HCT116 (cell line): ENCODE results near the gene CIAO2B. TPM values are rescaled to one million over a fixed set of nuclear protein-coding genes. Genes with fewer than 3 reads are reported as not detected.

Source experiments
- ATAC-seq: fragments of 200-7000 bp; cut with Tn5 transposase; 2 replicates; pipeline ENCODE4 v1.9.1; 2020; ENCODE audit warnings: mild to moderate bottlenecking, moderate library complexity
- BruUV-seq: library from RNA; stranded (reverse); fragments of 400-500 nt; replicated peaks from 2 replicates; lab custom pipeline; 2021; lab: Mats Ljungman, UMichigan
- CTCF ChIA-PET: fragments of 300-600 bp; sonication (Branson Sonifier 250); formaldehyde crosslinking; loops from one replicate; lab custom pipeline; 2021; ENCODE audit warnings: antibody characterized with exemption; lab: Charles Lee
- POLR2A ChIA-PET: fragments of 300-600, 350-600 bp; sonication (Branson Sonifier 250); formaldehyde crosslinking; loops from one replicate; lab custom pipeline; 2021; ENCODE audit warnings: antibody characterized with exemption; lab: Charles Lee
- RAD21 ChIA-PET, 2 experiments: fragments of 300-600 bp; sonication (Branson Sonifier 250); formaldehyde crosslinking; loops; one replicate each; lab custom pipeline; 2023; ENCODE audit warnings: low total read pairs in 2 of 2; ENCODE audit not compliant: uncharacterized antibody in 2 of 2, unreplicated experiment in 2 of 2, low non-redundant PET in 1 of 2; lab: Charles Lee
- DNase-seq: peaks from one replicate; pipeline ENCODE4 v3.0.0-alpha.2; 2010; ENCODE audit warnings: low read depth, low spot score
- H2AFZ ChIP-seq: fragments of 200-600 bp; shearing (Covaris generic), sonication (generic); 2 replicates; pipeline ENCODE4 v1.6.1; 2017; ENCODE audit warnings: low read depth, mixed run types, mixed read lengths, antibody characterized with exemption, low read length; ENCODE audit not compliant: poor library complexity, severe bottlenecking
- H3K27ac ChIP-seq: 2 replicates; pipeline ENCODE4 v1.5.1; 2012; ENCODE audit warnings: low read depth, low read length
- H3K27me3 ChIP-seq: fragments of 200-600 bp; sonication (generic); 2 replicates; pipeline ENCODE4 v1.6.1; 2016; ENCODE audit warnings: mixed run types, low read length, mixed read lengths; ENCODE audit not compliant: insufficient read depth
- H3K36me3 ChIP-seq, 2 experiments: fragments of 200-500 bp in 1 of 2; fragments of 200-600 bp in 1 of 2; sonication (Bioruptor generic) in 1 of 2; sonication (generic) in 1 of 2; 2 replicates each; pipeline versions ENCODE4 v1.5.1 to v1.6.1; 2014 to 2016; ENCODE audit warnings: low read length in 2 of 2, inconsistent platforms in 1 of 2, mixed read lengths in 1 of 2, mixed run types in 1 of 2; ENCODE audit not compliant: insufficient read depth in 2 of 2, control insufficient read depth in 1 of 2
- H3K4me1 ChIP-seq, 2 experiments: fragments of 200-600 bp in 1 of 2; sonication (generic) in 1 of 2; 2 replicates each; pipeline versions ENCODE4 v1.5.1 to v1.6.1; 2012 to 2017; ENCODE audit warnings: low read length in 2 of 2, inconsistent platforms in 1 of 2, mild to moderate bottlenecking in 1 of 2, mixed read lengths in 1 of 2, mixed run types in 1 of 2, moderate library complexity in 1 of 2; ENCODE audit not compliant: insufficient read depth in 2 of 2, control insufficient read depth in 1 of 2
- H3K4me2 ChIP-seq: fragments of 200-600 bp; sonication (generic); 2 replicates; pipeline ENCODE4 v1.6.1; 2017; ENCODE audit warnings: mixed run types, low read length, mixed read lengths
- H3K4me3 ChIP-seq, 2 experiments: fragments of 200-600 bp in 1 of 2; sonication (generic) in 1 of 2; replicated peaks in 1 of 2; 2 replicates each; pipeline ENCODE4 v1.5.1; 2011 to 2016; ENCODE audit warnings: low read length in 2 of 2, control low read depth in 1 of 2, low read depth in 1 of 2, mild to moderate bottlenecking in 1 of 2, mixed read lengths in 1 of 2, mixed run types in 1 of 2
- H3K79me2 ChIP-seq: fragments of 200-600 bp; sonication (generic); 2 replicates; pipeline ENCODE4 v1.6.1; 2017; ENCODE audit warnings: mild to moderate bottlenecking, mixed run types, low read length, moderate library complexity, mixed read lengths; ENCODE audit not compliant: insufficient read depth
- H3K9ac ChIP-seq: fragments of 200-600 bp; sonication (generic); 2 replicates; pipeline ENCODE4 v1.6.1; 2016; ENCODE audit warnings: low read length, mixed read lengths
- H3K9me2 ChIP-seq: fragments of 200-600 bp; sonication (generic), shearing (Covaris generic); 2 replicates; pipeline ENCODE4 v1.6.1; 2017; ENCODE audit warnings: mixed run types, mild to moderate bottlenecking, moderate library complexity; ENCODE audit not compliant: insufficient read depth
- H3K9me3 ChIP-seq, 2 experiments: fragments of 200-500 bp in 1 of 2; fragments of 200-600 bp in 1 of 2; sonication (Bioruptor generic) in 1 of 2; sonication (generic) in 1 of 2; 2 replicates each; pipeline ENCODE4 v1.6.1; 2014 to 2017; ENCODE audit warnings: low read length in 2 of 2, mixed read lengths in 2 of 2, inconsistent platforms in 1 of 2, low read depth in 1 of 2, mild to moderate bottlenecking in 1 of 2, mixed run types in 1 of 2, moderate library complexity in 1 of 2; ENCODE audit not compliant: control insufficient read depth in 1 of 2, insufficient read depth in 1 of 2
- H4K20me1 ChIP-seq: fragments of 200-600 bp; sonication (generic), shearing (Covaris generic); 2 replicates; pipeline ENCODE4 v1.6.1; 2017; ENCODE audit warnings: mixed run types, mild to moderate bottlenecking, moderate library complexity; ENCODE audit not compliant: insufficient read depth
- EGR1 ChIP-seq: IDR thresholded peaks from 2 replicates; pipeline ENCODE4 v1.6.1; 2012; ENCODE audit warnings: low read depth
- ELF1 ChIP-seq: IDR thresholded peaks from 2 replicates; pipeline ENCODE4 v1.6.1; 2012; ENCODE audit warnings: low read depth, borderline replicate concordance
- EZH2 ChIP-seq: fragments of 200-600 bp; sonication (generic); IDR thresholded peaks from 2 replicates; pipeline ENCODE4 v1.6.1; 2017; ENCODE audit warnings: antibody characterized with exemption, mixed run types
- EZH2phosphoT487 ChIP-seq: fragments of 200-600 bp; IDR thresholded peaks from 2 replicates; pipeline ENCODE4 v1.6.1; 2018; ENCODE audit warnings: antibody characterized with exemption, borderline replicate concordance
- FOSL1 ChIP-seq: IDR thresholded peaks from 2 replicates; pipeline ENCODE4 v1.6.1; 2012; ENCODE audit warnings: low read depth
- RAD21 ChIP-seq: IDR thresholded peaks from 2 replicates; pipeline ENCODE4 v1.6.1; 2012; ENCODE audit warnings: low read depth, mild to moderate bottlenecking
- ZFX ChIP-seq: fragments of 450-650 bp; IDR thresholded peaks from 2 replicates; pipeline ENCODE4 v1.6.1; 2017
- ZNF274 ChIP-seq: fragments of 200-500 bp; sonication (Bioruptor generic); IDR thresholded peaks from 2 replicates; pipeline ENCODE4 v1.6.1; 2014; ENCODE audit warnings: mild to moderate bottlenecking, low read depth, low read length, inconsistent platforms
- intact Hi-C: fragments of 100-400 bp; cut with micrococcal nuclease; formaldehyde crosslinking; loops from 2 replicates; pipeline ENCODE4 v1.10.0; 2022
- total RNA-seq: library from RNA; stranded (reverse); gene quantifications from one replicate; pipeline ENCODE4 v1.2.1, GENCODE V29; 2021; ENCODE audit not compliant: unreplicated experiment
- TF ChIP-seq, protein P1 (sequence below): IDR thresholded peaks from 2 replicates; pipeline ENCODE4 v1.6.1; 2012

CIAO2B gene
- total RNA-seq, 1 experiment from 2014 or later: 113 TPM

DNA sequence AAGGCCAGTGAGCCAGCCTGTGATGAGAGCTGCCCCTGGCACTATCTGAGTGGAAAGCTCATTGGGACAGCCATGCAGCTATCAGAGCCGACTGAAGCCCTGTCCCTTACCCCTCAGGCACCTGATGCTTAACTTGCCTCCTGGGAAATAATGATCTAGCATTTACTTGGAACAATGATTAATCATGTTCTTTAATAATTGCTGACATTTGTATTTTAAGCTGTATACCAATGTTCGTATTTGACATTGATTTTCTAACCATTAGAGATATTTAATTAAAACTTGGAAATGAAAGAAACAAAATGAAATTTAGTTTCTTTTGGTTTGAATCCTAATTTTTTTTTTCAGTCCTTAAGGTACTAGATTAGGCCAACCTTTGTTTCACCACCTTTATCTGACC lies 43.4 kb downstream of the CIAO2B start:
- POLR2A ChIA-PET: no interaction called here

DNA sequence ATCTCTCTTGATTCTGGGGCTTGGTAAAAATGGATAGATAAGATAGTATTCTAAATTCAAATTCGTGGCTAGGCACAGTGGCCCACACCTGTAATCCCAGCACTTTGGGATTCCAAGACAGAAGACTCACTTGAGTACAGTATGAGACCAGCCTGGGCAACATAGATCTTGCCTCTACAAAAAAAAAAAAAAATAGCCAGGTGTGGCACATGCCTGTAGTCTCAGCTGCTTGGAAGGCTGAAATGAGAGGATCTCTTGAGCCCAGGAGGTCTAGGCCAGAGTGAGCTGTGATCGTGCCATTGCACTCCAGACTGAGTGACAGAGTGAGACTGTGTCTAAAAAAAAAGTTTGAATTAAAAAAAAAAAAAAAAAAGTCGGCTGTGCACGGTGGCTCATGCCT lies 44.6 kb downstream of the CIAO2B start:
- H3K9me2 ChIP-seq: no peaks in the 10 kb centered on the region
- ChIA-PET POLR2A (interaction anchor here (1.1 kb wide), 1 partner anchor 9 kb away, joined by 3 read pairs; the partner anchor contains the start of gene PDP2), RAD21 (interaction anchor here in 1 of 2 experiments (0.7 kb wide), 1 partner anchor 9 kb away, joined by 5 read pairs; the partner anchor contains the start of gene PDP2), CTCF (interaction anchor here (1.2 kb wide), 2 partner anchors 17 to 59 kb away, joined by 3 to 4 read pairs; partner anchors contain the start of gene NAE1)
- H3K9ac ChIP-seq: no peak overlapping the region
- peaks cover 9% of the 10 kb centered on the region; the same call in 1 of the 2 replicates for H3K79me2 ChIP-seq
- no peaks in the 10 kb centered on the region for H4K20me1 ChIP-seq
- intact Hi-C loops: loop anchor here (10.0 kb wide), 1 partner anchor 215 kb away; the partner anchor contains the start of gene PHAF1
- H3K27ac ChIP-seq: no peak overlapping the region
- BruUV-seq: no TSS peak
- no peak overlapping the region for H3K4me2 ChIP-seq
- H3K36me3 ChIP-seq: peaks cover 6 to 18% of the 10 kb centered on the region in 2 experiments; a peak in 3 of 4 replicates
- H3K27me3 ChIP-seq: no peaks in the 10 kb centered on the region
- no peak overlapping the region for H2AFZ ChIP-seq
- no peak for DNase-seq
- no peaks in the 10 kb centered on the region for H3K4me1 ChIP-seq
- no peak overlapping the region for H3K4me3 ChIP-seq
- H3K9me3 ChIP-seq: no peaks in the 10 kb centered on the region
- TF ChIP-seq, protein P1, sequence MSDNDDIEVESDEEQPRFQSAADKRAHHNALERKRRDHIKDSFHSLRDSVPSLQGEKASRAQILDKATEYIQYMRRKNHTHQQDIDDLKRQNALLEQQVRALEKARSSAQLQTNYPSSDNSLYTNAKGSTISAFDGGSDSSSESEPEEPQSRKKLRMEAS: no peak
- TF ChIP-seq ELF1: no peak
- no peak for ATAC-seq

More for the DNA sequence above, 43.4 kb downstream of the CIAO2B start:
- Histone ChIP-seq H3K79me2 (peaks cover under 1% of the 10 kb centered on the region; the same call in 1 of the 2 replicates), H3K4me3 (no peak overlapping the region), H4K20me1 (no peaks in the 10 kb centered on the region), H2AFZ (no peak overlapping the region), H3K27me3 (no peaks in the 10 kb centered on the region), H3K4me1 (peaks cover 0 to 4% of the 10 kb centered on the region in 2 experiments; a peak in 1 of 4 replicates), H3K9ac (no peak overlapping the region), H3K4me2 (no peak overlapping the region), H3K36me3 (peaks cover 1 to 6% of the 10 kb centered on the region in 2 experiments; a peak in 3 of 4 replicates), H3K9me3 (no peaks in the 10 kb centered on the region), H3K27ac (no peak overlapping the region), H3K9me2 (no peaks in the 10 kb centered on the region)
- intact Hi-C loops: loop anchor here (10.0 kb wide), 1 partner anchor 214 kb away; the partner anchor contains the start of gene PHAF1
- ATAC-seq (no peak), DNase-seq (no peak)
- CTCF ChIA-PET: interaction anchor here (1.2 kb wide), 2 partner anchors 18 to 60 kb away, joined by 3 to 4 read pairs; partner anchors contain the start of gene NAE1
- no TSS peak for BruUV-seq
- no peak for TF ChIP-seq FOSL1
- TF ChIP-seq ZNF274: no peak
- TF ChIP-seq EZH2: no peak
- TF ChIP-seq ZFX: no peak
- TF ChIP-seq RAD21: no peak
- no peak for TF ChIP-seq EZH2phosphoT487
- TF ChIP-seq EGR1: no peak
- TF ChIP-seq, all 23 proteins: peak for 0
- RAD21 ChIA-PET: no interaction called here
